Ramos (cell line): Measurements from ENCODE around the gene PSMG2.

Experiments
- in situ Hi-C: fragments of 300-500 bp; cut with MboI; formaldehyde crosslinking; loops from one replicate; pipeline ENCODE4 v1.14.3; 2022; ENCODE audit warnings: low sequenced_read_pairs; ENCODE audit not compliant: unreplicated experiment

Gene PSMG2, protein sequence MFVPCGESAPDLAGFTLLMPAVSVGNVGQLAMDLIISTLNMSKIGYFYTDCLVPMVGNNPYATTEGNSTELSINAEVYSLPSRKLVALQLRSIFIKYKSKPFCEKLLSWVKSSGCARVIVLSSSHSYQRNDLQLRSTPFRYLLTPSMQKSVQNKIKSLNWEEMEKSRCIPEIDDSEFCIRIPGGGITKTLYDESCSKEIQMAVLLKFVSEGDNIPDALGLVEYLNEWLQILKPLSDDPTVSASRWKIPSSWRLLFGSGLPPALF

DNA sequence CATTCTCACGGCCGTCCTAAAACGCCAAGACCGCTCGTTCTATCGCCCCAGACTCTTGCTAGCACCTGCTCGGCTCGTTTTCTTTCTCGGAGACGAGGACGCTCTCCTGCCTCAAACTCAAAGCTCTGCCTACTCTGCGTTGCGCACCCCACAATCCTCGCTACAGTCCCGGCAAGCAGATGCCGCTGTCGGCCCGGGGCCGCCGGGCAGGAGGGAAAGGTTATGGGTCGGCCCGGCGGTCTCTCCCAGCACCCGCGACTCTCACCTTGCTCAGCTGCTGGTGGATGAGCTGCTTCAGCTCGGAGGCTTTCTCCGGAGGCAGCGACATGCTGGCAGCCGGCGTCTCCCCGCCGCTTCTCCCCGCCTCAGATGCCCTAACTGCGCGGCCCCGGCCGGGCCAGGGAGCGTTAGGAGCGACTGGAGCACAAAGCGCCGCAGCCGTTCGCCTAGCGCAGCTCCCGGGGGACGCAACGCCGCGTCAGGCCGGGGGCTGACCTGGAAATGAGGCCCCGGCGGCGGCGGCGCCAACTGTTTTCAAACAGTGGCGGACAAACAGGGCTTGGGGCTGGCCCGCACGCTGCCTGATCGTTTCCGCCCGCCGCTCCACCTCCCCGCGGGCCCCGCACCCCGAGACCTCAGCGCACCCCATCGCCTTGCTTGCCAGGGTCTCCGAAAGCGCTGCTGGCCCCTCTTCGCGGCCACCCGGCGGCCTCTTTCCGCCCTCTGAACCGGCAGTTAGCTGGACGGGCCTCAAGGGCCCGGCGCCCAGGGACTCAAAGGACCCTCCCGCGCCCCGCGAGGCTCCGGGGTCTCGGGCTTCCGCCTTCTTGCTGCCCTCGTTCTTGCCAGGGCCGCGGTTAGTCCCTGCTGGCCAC is at the start of gene PSMG2, which contains the start of gene CEP76:
PSMG2 (plus strand) TSS at position 822 of the 875 bp plus-strand sequence. CDS start 66 bp downstream, outside the sequence.
CEP76 (minus strand) TSS at position 503 of the 875 bp plus-strand sequence; CDS start at position 328, 175 bp downstream.
- in situ Hi-C loops, result no loop called here

DNA sequence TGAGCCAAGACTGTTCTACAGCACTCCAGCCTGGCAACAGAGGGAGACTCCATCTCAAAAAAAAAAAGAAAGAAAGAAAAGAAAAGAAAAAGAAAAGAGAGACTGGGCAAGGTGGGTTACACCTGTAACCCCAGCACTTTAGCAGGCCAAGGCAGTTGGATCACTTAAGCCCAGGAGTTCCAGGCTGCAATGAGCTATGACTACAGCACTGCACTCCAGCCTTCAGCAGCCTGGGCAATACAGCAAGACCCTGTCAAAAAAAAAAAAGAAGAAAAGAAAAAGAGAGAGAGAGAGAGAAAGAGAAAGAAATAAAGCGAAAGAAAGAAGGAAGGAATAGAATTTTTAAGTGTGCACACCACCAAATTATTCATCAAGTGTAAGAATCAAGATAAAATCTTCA is 47.9 kb upstream of the PSMG2 start:
- in situ Hi-C loops, result loop anchor here (5.0 kb wide), 1 partner anchor 53 kb away; no protein-coding TSS in a partner anchor

DNA sequence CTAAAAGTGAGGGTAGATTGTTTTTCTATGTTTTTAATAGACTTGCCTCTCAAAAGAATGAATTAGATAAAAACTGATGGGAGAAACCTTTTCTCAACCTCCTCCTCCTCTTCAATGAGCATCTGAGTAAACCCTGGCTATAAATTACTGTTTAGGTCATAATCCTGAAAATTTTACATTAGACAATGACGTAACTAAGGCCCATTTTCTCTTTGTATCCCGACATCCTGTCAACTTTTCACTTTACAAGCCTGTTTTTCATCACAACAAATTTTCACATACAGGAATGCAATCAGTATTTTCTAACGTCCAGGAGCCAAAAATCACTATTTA is 46.3 kb upstream of the PSMG2 start:
- in situ Hi-C loops, result no loop called here

DNA sequence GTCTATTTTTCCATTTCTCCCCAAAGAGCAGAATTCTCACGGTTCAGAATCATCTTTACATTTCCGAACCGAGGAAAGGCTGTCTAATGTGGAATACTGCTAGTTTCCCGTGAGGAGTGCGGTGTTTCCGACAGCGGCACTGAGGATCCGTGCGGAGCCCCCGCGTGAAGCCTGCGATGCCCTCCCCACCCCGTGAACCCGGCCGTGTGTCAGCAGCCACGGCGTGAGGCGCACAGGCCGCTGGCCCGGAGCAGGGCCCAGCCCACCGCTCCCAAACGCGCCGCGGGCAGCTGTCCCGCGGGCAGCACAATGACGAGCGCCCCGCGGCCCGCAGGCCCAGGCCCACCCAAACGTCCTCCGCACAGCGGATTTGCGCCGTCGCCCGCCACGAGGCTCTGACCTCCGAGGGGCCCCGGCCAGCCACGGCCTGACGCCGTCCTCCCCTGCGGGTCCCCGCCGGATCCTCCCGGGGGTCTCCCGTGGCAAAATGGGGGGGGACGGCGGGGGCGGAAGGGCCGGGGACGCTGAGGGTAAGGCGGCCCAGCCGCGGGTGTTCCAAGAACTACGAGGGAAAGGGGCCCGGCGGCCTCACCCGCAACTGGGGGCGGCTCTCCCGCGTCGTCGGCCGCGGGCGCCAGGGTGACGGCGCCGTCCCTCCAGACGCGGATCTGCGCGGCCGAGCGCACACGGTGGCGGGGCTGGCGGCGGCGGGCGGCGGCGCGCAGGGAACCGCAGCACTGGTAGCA is 45.7 kb upstream of the PSMG2 start:
- in situ Hi-C loops, result no loop called here

DNA sequence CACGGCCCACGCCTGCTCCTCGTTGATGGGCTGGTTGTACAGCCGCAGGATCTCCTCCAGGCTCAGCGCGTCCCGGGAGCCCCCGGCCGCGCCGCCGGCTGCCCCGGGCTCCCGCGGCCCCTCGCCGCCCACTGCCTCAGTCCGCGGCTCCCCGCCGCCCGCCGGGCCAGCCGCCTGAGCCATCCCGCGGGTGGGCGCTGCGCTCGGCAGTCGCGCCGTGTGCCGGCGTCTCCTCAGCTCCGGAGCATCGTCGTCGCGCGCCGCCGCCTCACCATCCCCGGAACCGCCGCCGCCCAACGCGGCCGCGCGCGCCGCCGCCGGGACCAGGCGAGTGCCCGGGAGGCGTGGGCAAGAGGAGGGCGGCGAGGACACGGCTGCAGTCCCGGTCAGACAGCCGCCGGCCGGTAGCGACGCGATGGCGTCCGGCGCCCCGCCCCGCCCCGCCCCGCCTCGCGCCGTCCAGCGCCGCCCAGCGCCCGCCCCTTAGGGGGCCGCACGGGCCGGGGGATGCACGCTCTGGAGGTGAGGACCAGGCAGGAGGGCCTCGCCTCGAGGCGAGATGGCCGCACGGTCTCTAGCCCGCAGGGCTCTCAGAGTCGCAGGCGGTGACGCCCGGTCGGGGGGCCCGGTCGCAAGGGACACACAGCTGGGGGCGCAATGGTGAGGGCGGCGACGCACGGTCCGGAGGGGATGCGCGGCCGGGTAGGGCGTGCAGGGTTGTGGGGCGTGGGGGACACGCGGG is 45.0 kb upstream of the PSMG2 start, which contains the start of gene SPIRE1:
SPIRE1 (minus strand) TSS at position 424 of the 742 bp plus-strand sequence; CDS start at position 183, 241 bp downstream.
- in situ Hi-C loops, result no loop called here

DNA sequence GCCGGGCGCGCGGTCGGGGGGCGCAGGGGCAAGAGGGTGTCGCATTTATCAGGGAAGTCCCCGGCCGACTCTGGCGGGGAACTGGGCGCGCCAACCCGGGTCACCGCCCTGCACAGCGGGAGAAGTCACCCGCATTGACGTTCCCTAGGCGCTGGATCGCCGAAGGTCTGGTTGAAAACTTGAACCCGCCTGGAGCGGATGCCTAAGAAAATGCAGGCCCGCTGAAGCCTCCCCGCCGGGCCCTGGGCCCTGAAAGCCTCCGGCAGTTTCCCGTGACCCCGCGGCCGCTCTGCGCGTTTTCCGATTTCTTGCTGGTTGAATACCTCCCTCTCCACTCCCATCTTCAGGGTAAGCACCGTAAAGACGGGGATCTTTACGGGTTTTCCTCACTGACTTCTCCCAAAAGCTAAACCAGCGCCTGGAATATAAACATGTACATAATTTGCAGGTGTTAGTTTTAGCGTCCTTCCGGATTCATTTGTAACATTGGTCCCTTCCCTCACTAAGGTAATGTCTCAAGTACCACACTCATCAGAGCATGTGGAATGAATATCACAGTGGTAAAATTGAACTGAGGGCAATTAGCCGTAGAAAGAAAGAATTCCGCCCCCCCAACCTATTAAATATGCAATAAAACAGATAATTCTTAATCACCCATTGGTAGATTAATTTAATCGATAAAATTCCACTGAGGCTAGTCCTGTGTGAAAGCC is 44.3 kb upstream of the PSMG2 start:
- in situ Hi-C loops, result no loop called here

DNA sequence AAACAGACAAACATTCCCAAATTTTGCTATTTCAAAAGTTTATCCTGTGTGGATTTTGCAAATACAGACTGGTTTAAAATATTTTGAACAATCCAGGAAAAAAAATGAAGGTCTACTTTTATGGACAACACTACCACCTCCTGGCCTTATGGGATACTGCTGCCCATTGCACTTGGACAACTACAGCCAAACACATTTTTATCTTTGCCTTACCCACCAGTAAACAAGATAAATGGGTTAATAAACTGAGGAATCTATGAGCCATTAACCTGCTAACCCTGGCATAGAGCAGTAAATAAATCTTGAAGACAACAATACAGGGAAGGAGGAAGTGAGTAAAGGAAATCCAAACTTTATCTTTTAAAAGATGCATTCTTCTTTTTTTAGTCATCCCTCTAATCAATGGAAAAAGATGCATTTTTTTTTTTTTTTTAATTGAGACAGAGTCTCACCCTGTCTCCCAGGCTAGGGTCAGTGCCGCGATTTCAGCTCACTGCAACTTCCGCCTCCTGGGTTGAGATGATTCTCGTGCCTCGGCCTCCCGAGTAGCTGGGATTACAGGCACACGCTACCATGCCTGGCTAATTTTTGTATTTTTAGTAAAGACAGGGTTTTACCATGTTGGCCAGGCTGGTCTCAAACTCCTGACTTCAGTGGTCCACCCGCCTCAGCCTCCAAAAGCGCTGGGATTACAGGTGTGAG is 42.8 kb upstream of the PSMG2 start:
- in situ Hi-C loops, result no loop called here

DNA sequence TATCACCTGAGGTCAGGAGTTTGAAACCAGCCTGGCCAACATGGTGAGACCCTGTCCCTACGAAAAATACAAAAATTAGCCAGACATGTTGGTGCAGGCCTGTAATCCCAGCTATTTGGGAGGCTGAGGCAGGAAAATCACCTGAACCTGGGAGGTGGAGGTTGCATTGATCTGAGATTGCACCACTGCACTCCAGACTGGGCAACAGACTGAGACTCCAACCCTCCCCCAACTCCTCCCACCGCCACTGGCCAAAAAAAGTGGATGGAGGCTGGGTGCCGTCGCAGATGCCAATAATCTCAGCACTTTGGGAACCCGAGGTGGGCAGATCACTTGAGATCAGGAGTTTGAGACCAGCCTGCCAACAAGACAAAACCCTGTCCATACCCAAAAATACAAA is 34.8 kb upstream of the PSMG2 start:
- in situ Hi-C loops, result loop anchor here (5.0 kb wide), 1 partner anchor 276 kb away; no protein-coding TSS in a partner anchor

DNA sequence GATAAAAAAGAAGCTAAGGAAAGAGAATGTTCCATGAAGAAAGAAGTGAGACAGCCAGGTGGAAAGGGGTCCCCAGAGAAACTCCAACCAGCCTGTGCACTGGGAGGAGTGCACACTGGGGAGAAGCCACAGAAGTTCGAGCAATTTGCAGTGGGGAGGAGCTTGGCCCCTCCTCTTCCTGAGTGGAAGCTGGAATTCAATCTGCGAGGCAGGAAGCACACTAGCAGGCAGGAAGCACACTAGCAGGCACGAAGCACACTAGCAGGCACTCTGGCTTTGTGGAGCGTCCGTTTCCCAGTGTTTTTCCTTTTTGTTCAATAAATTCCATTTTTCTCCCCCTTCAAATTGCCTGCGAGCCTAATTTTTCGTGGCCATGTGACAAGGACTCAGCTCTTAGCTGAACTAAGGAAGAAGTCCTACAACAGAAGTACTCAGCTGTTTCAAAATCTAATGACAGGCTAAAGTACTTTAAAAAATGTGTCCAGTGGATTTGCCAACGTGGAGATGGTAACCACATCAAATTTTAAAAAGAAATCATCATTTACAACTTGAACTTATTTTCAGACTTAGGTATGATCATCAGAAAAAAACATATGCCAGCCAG is 23.6 kb upstream of the PSMG2 start:
- in situ Hi-C loops, result no loop called here

DNA sequence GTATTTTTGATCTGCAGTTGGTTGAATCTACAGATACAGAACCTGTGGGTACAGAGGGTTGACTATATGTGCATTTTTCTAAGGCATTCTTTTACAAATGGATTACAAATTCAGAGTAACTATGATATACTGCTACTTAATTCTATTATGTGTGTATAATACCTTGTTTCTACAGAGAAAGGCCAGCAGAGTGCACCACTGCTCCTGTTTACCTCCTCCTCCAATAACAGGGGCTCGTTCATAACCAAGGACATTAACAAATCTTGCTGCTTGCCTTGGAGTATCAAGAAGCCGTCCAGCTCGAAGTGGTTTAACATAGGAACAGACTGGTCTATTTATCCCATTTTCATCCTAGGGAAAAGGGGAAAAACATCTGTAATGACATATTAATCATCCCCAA is 16.7 kb upstream of the PSMG2 start:
- in situ Hi-C loops, result no loop called here

DNA sequence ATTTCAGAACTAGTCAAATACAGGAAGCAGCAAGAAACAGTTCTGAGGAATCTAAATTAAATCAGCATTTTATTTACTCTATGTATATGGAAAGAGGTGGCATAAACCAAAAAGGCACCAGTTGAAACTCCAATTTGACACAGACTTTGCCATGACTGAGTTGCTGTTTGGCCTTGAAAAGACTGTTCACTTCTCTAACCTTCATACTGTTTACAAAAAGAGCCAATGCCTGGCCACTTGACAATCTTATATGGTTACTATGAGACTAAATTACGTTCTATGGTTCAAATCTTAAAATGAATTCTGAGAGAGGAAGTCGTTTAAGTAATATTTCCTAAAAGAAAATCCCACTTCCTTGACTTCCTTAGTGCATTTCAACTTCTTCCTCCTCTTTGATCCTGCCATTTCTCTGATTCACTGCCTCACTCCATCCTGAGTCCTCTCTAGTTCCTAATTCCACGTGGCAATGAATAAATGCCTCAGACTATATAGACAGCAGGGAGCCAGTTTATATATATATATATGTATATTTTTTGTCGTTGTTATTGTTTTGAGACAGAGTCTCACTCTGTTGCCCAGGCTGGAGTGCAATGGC is 13.5 kb upstream of the PSMG2 start:
- in situ Hi-C loops, result no loop called here

DNA sequence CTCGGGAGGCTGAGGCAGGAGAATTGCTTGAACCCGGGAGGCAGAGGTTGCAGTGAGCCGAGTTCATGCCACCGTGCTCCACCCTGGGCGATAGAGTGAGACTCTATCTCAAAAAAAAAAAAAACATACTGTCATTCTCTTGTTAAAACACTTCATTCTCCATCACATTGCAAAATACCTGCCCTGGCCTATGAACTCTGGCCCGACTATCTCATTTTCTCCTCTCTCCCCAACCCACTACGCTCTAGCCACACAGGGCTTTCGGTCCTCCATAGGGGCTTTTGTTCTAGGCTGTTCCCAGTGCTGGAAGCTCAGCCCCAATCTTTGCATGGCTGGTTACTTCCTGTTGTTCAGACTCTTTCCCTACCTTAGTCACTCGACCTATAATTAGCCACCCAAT is 10.6 kb upstream of the PSMG2 start:
- in situ Hi-C loops, result no loop called here

DNA sequence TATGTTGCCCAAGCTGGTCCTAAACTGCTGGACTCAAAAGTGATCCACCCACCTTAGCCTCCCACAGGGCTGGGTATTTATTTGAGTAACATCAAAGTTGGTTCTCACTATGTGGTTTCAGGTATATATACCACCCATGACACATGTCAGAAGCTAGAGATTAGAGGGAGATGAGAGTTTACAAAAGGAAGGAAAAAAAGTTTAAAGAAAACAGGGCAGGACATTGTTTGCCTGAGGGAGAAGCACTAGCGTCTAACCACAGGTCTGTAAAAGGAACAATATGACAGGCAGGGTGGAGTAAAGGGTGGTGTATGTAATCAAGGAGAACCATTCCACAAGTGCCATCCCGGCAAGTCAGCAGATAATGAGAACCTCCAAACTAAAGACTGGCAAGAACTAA is 8.8 kb upstream of the PSMG2 start:
- in situ Hi-C loops, result no loop called here

DNA sequence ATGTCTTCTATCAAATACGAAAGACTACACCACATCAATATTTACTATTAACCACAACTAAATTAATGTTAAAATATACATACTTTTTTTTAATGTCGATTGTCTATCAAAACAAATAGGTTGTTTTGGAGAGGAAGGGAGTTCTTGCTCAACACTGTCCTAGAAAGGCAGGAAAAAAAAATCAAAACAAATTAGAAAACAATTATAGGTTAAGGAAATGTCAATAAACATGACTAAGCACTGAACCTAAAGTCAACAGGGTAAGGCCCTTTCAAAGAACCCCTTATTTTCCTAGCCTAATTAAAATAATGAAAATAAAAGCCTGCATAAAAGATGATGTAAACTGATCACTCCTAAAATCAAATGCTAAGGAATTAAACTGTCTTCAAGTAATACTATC is 3.1 kb upstream of the PSMG2 start:
- in situ Hi-C loops, result no loop called here

DNA sequence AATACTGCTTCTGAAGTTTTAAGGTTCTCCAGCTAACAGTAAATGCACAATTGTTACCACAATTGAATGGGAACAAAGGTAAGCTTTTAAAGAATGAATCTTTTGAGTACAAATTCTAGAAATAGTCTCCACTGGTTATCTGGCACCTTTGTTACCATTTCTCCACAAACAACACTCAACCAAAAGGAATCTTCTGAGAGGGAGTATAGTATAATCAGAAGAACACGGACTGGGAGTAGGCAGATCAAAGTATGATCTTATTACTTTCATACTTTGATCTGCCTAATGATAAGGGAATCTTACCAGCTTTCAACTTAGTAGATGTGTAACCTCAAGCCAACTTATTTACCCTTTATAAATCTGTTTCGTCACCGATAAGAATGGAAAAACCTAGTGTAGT is 1.7 kb upstream of the PSMG2 start:
- in situ Hi-C loops, result no loop called here

DNA sequence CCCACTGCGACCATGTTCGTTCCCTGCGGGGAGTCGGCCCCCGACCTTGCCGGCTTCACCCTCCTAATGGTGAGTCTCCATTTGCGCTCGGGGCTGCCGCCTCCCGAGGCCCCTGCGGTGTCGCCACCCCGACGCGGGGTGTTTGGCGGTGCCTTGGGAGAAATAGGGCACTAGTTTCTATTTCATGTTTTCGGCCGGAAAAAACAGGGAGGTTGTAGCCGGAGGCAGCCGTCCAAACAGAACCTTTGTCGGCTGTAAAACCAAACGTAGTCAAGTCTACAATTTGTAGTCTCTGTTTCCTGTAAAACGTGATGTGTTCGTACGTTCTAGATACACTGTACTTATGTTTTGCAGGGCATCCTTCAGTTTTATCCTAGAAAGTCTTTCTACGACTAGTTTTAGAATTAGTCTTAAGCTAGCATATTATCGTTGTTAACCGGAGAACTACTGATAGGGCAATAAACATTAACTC is 290 bp downstream of the PSMG2 start:
- in situ Hi-C loops, result no loop called here

DNA sequence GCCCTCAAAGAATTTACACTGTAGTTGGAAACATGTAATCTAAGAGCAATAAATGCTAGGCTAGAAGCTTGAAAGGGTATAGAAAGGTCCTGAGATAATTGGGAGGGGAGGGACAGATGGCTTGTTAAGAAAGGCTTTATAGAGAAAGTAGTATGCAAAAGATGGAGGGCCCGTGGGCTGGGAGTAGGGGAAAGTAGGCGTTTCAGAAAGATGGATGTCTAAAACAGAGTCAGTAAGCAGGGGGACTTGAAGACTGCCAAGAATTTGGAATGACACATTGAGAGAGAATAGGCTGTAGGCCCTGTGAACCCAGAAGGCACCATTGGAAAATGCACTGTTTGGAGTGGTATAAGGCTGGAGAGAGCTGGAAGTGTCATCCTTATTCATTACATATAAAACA is 822 bp downstream of the PSMG2 start:
- in situ Hi-C loops, result no loop called here

DNA sequence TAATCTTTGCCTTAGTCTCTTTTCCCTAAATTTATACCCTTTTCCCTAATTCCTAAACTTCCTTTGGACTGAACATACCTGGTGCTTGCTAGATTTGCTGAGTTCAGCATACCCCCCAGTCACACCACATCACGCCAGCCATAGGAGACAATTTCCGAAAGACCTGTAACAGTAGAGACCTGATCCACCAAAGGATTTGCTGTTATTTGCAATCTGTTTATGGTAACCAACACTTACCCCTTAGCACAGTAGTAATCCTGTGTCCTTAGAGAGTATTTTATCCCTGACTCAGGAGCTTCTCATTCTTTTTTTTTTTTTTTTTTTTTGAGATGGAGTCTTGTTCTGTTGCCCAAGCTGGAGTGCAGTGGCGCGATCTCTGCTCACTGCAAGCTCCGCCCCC is 8.6 kb downstream of the PSMG2 start:
- in situ Hi-C loops, result no loop called here
